Endothelial cell of umbilical vein (primary cell): ENCODE results near the gene CTSW. TPM values are rescaled to one million over a fixed set of nuclear protein-coding genes. Genes with fewer than 3 reads are reported as not detected.

Source experiments
- BruUV-seq: library from RNA; stranded (reverse); fragments of 400-500 nt; replicated peaks from 2 replicates; lab custom pipeline; 2021; lab: Mats Ljungman, UMichigan
- CTCF ChIA-PET: fragments of 300-600, 350-600 bp; sonication (Branson Sonifier 250); formaldehyde crosslinking; loops from one replicate; lab custom pipeline; 2021; ENCODE audit warnings: antibody characterized with exemption, inconsistent platforms; lab: Charles Lee
- POLR2A ChIA-PET: fragments of 300-600, 350-600 bp; sonication (Branson Sonifier 250); formaldehyde crosslinking; loops from one replicate; lab custom pipeline; 2021; ENCODE audit warnings: antibody characterized with exemption, inconsistent platforms; lab: Charles Lee
- DNase-seq: peaks from one replicate; pipeline ENCODE4 v3.0.0-alpha.2; 2011; ENCODE audit warnings: low read depth, low spot score
- FAIRE-seq: peaks from 2 replicates; lab custom pipeline; 2011; peaks lifted over from hg19 to GRCh38; lab: Jason Lieb, UNC
- H2AFZ ChIP-seq: 2 replicates; pipeline ENCODE4 v1.6.0; 2012; ENCODE audit warnings: low read depth, low read length, control low read depth, inconsistent platforms
- H3K27ac ChIP-seq: 2 replicates; pipeline ENCODE4 v1.5.1; 2011; ENCODE audit warnings: low read depth, mild to moderate bottlenecking, control low read depth, low read length, moderate library complexity; ENCODE audit not compliant: insufficient read depth
- H3K27me3 ChIP-seq, 2 experiments: 2 replicates each; pipeline versions ENCODE4 v1.6.0 to v1.6.1; 2011; ENCODE audit warnings: low read length in 2 of 2, mixed read lengths in 1 of 2; ENCODE audit not compliant: control insufficient read depth in 2 of 2, insufficient read depth in 2 of 2
- H3K36me3 ChIP-seq, 2 experiments: 2 replicates in 1 of 2; 3 replicates in 1 of 2; pipeline ENCODE4 v1.5.1; 2011; ENCODE audit warnings: low read length in 2 of 2, mild to moderate bottlenecking in 1 of 2, moderate library complexity in 1 of 2; ENCODE audit not compliant: control insufficient read depth in 2 of 2, insufficient read depth in 2 of 2; ENCODE audit errors: extremely low read depth in 1 of 2
- H3K4me1 ChIP-seq: 3 replicates; pipeline ENCODE4 v1.5.1; 2011; ENCODE audit warnings: mild to moderate bottlenecking, low read length; ENCODE audit not compliant: control insufficient read depth, insufficient read depth; ENCODE audit errors: extremely low read depth
- H3K4me2 ChIP-seq: 2 replicates; pipeline ENCODE4 v1.6.1; 2011; ENCODE audit warnings: low read length, control low read depth, mixed read lengths; ENCODE audit not compliant: insufficient read depth
- H3K4me3 ChIP-seq, 3 experiments: fragments of 200-600 bp in 1 of 3; sonication (generic), shearing (Covaris generic) in 1 of 3; replicated peaks in 1 of 3; 2 replicates each; pipeline ENCODE4 v1.5.1; 2011 to 2016; ENCODE audit warnings: control low read depth in 3 of 3, low read length in 3 of 3, mild to moderate bottlenecking in 2 of 3, inconsistent platforms in 1 of 3, low read depth in 1 of 3, moderate library complexity in 1 of 3; ENCODE audit not compliant: insufficient read depth in 1 of 3
- H3K79me2 ChIP-seq: 2 replicates; pipeline ENCODE4 v1.6.0; 2012; ENCODE audit warnings: low read length, inconsistent platforms; ENCODE audit not compliant: control insufficient read depth, insufficient read depth
- H3K9ac ChIP-seq: replicated peaks from 2 replicates; pipeline ENCODE3; 2011; ENCODE audit warnings: low read length, control low read depth; ENCODE audit not compliant: insufficient read depth; ENCODE audit errors: extremely low read depth
- H3K9me1 ChIP-seq: replicated peaks from 3 replicates; pipeline ENCODE4 v1.6.0; 2011; ENCODE audit warnings: mild to moderate bottlenecking, low read length; ENCODE audit not compliant: control insufficient read depth, insufficient read depth; ENCODE audit errors: extremely low read depth
- H3K9me3 ChIP-seq: replicated peaks from 2 replicates; pipeline ENCODE4 v1.5.1; 2012; ENCODE audit warnings: low read length, inconsistent platforms; ENCODE audit not compliant: control insufficient read depth, insufficient read depth
- H4K20me1 ChIP-seq: replicated peaks from 2 replicates; pipeline ENCODE3; 2011; ENCODE audit warnings: mild to moderate bottlenecking, low read length; ENCODE audit not compliant: control insufficient read depth, insufficient read depth; ENCODE audit errors: extremely low read depth
- CTCF ChIP-seq, 2 donors: IDR thresholded peaks; 1 replicate in 1 of 2; 2 replicates in 1 of 2; pipeline ENCODE4 v1.5.1; 2011; ENCODE audit warnings: low read length in 2 of 2, mild to moderate bottlenecking in 2 of 2, moderate library complexity in 2 of 2, control low read depth in 1 of 2, inconsistent platforms in 1 of 2, low read depth in 1 of 2; ENCODE audit not compliant: insufficient read depth in 1 of 2; ENCODE audit errors: extremely low read depth in 1 of 2
- EZH2 ChIP-seq: IDR thresholded peaks from 2 replicates; pipeline ENCODE4 v1.6.1; 2012; ENCODE audit warnings: borderline replicate concordance, low read depth, mild to moderate bottlenecking, moderate library complexity, low read length, inconsistent platforms; ENCODE audit not compliant: severe bottlenecking
- FOS ChIP-seq: IDR thresholded peaks from 2 replicates; pipeline ENCODE4 v1.6.1; 2011; ENCODE audit warnings: mild to moderate bottlenecking, low read length, moderate library complexity, borderline replicate concordance; ENCODE audit not compliant: insufficient read depth
- JUN ChIP-seq: IDR thresholded peaks from 2 replicates; pipeline ENCODE4 v1.6.1; 2011; ENCODE audit warnings: borderline replicate concordance, low read depth; ENCODE audit not compliant: insufficient read length, insufficient read depth
- MAX ChIP-seq: IDR thresholded peaks from 2 replicates; pipeline ENCODE4 v1.6.1; 2011; ENCODE audit not compliant: insufficient read depth, insufficient read length
- POLR2A ChIP-seq: IDR thresholded peaks from 2 replicates; pipeline ENCODE4 v1.6.1; 2012; ENCODE audit warnings: low read depth, mild to moderate bottlenecking, control low read depth, low read length
- dilution Hi-C: fragments of 300-500 bp; cut with MboI; formaldehyde crosslinking; loops from one replicate; pipeline ENCODE4 v1.15.0; 2019; ENCODE audit warnings: low sequenced_read_pairs; ENCODE audit not compliant: extremely low pct_ligation_motif_present
- intact Hi-C: fragments of 100-400 bp; cut with micrococcal nuclease; formaldehyde crosslinking; loops from one replicate; pipeline ENCODE4 v1.10.0; 2022
- polyA plus RNA-seq, 4 experiments: library from polyadenylated mRNA; depleted of rRNA in 3 of 4; stranded (reverse) in 3 of 4; unstranded in 1 of 4; fragments of >200 nt; gene quantifications; 2 replicates each; pipeline versions ENCODE4 v1.2.1 to v1.2.3, GENCODE V29; 2011 to 2012; ENCODE audit warnings: missing spikeins in 1 of 4
- total RNA-seq: library from RNA; stranded (reverse); gene quantifications from 2 replicates; pipeline ENCODE4 v1.2.3, GENCODE V29; 2021

The CTSW gene
- total and polyA plus RNA-seq, 2 donors (not counting 3 experiments of a cell fraction or from before 2014, with no cell fraction given), result not detected

- DNase-seq (no peak), FAIRE-seq (no peak)
- Histone ChIP-seq H4K20me1 (no peaks in the 10 kb centered on the region), H3K4me1 (peaks cover 14% of the 10 kb centered on the region), H3K9ac (no peak overlapping the region), H3K9me3 (no peaks in the 10 kb centered on the region), H3K4me3 (no peak overlapping the region), H2AFZ (no peak overlapping the region), H3K27ac (no peak overlapping the region), H3K9me1 (no peaks in the 10 kb centered on the region), H3K36me3 (peaks cover 9 to 50% of the 10 kb centered on the region in 2 experiments), H3K27me3 (no peaks in the 10 kb centered on the region), H3K4me2 (no peak overlapping the region), H3K79me2 (peaks cover 33% of the 10 kb centered on the region)
- dilution Hi-C loops, result no loop called here
- CTCF ChIA-PET, result interaction anchor here (2.2 to 2.3 kb wide), 2 partner anchors 19 to 22 kb away, joined by 8 to 9 read pairs; partner anchors contain the start of gene FIBP
- no peak for TF ChIP-seq CTCF (IDR thresholded peaks at IDR 0.05; ENCODE audit: extremely low read depth in 1 of 2, insufficient read depth in 1 of 2, low read depth in 1 of 2, low read length in 2 of 2)
- no peak for TF ChIP-seq EZH2
- no peak for TF ChIP-seq MAX
- TF ChIP-seq FOS, result no peak
- no peak for TF ChIP-seq POLR2A
- no peak for TF ChIP-seq JUN
- POLR2A ChIA-PET, result no interaction called here
- intact Hi-C loops, result no loop called here
- BruUV-seq, result no TSS peak
Observed at GRCh38 chr11:65865550-65866172, 14.0 kb upstream of the CTSW start.
